Endothelial cell of umbilical vein (primary cell): ENCODE results near the gene MCFD2.

Experiments
- CTCF ChIP-seq, 2 donors: IDR thresholded peaks; 1 replicate in 1 of 2; 2 replicates in 1 of 2; pipeline ENCODE4 v1.5.1; 2011; ENCODE audit warnings: low read length in 2 of 2, mild to moderate bottlenecking in 2 of 2, moderate library complexity in 2 of 2, control low read depth in 1 of 2, inconsistent platforms in 1 of 2, low read depth in 1 of 2; ENCODE audit not compliant: insufficient read depth in 1 of 2; ENCODE audit errors: extremely low read depth in 1 of 2
- EZH2 ChIP-seq: IDR thresholded peaks from 2 replicates; pipeline ENCODE4 v1.6.1; 2012; ENCODE audit warnings: borderline replicate concordance, low read depth, mild to moderate bottlenecking, moderate library complexity, low read length, inconsistent platforms; ENCODE audit not compliant: severe bottlenecking

DNA sequence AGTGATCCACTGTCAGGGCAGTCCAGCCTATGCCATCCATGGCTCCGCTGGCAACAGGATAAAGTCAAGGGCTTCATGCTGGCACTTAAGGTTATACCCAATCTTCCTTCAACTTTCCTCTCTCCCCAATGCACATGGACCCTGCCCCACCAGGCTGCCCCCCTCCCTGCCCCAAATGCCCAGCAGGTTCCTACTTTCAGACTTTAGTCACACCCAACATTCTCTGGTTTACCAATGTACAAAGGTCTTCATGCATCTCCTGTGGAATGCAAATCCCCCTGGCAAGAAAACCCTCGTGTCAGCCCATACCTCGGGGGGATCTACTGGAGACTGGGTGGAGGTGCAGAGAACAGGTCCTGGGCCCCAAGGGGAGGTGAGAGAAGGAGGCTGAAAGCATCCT is 59.3 kb downstream of the MCFD2 start:
- no peak for TF ChIP-seq CTCF (IDR thresholded peaks at IDR 0.05; ENCODE audit: extremely low read depth in 1 of 2, insufficient read depth in 1 of 2, low read depth in 1 of 2, low read length in 2 of 2)
- TF ChIP-seq EZH2 = no peak
